ENCODE data around the gene SCYGR8. TPM values are rescaled to one million over a fixed set of nuclear protein-coding genes. Genes with fewer than 3 reads are reported as not detected.
"Not testable (repeated sequence)": the region's sequence is repeated elsewhere in the genome, so short reads cannot be mapped to it uniquely, and the experiment has no call there.

Gene SCYGR8
- total RNA-seq, 4 donors from 2014 or later: not detected

DNA sequence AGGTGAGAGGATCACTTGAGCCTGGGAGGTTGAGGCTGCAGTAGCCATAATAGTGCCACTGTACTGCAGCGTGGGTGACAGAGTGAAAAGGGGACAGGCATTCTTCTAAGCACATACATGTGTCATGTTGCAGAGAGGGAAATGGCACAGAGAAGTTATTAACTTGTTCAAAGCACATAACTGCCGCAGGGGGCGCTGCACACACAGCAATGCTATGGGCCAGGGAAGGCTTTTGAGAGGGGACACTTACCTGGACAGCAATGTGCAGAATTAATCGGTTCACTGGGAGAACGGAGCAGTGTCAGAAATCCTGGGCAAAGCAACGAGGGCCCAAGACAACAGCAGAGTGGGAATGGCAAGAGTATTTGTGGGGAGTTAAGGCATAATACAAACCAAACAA is 2.4 kb downstream of the SCYGR8 start:
- DNase-seq: no peak
- in situ Hi-C loops (cut with MboI; ENCODE audit: low pct_ligation_motif_present in 1 of 4, low pct_unique_long_range_greater_than_20kb in 1 of 4, low sequenced_read_pairs in 3 of 4): no loop called here

DNA sequence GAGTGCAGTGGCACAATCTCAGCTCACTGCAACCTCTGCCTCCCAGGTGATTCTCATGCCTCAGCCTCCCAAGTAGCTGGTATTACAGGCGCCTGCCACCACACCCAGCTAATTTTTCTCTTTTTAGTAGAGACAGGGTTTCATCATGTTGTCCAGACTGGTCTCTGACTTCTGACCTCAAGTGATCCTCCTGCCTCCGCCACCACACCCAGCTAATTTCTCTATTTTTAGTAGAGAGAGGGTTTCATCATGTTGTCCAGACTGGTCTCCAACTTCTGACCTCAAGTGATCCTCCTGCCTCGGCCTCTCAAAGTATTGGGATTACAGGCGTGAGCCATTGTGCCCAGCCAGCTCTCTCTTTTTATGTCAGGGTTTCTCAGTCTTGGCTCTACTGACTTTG is 10.6 kb downstream of the SCYGR8 start:
- in situ Hi-C loops (cut with MboI; ENCODE audit: low pct_ligation_motif_present in 1 of 4, low pct_unique_long_range_greater_than_20kb in 1 of 4, low sequenced_read_pairs in 3 of 4): loop anchor here (10.0 to 25.0 kb wide), 5 partner anchors 91 to 619 kb away; partner anchors contain the start of gene SCYGR5 (in 2 of the 4)
- H3K27ac ChIP-seq; H3K27me3 ChIP-seq; DNase-seq; H3K36me3 ChIP-seq; H3K4me3 ChIP-seq; intact Hi-C loops (cut with DNase I; ENCODE audit: low total_unique reads); H3K9me3 ChIP-seq: not testable (repeated sequence)
- H3K4me1 ChIP-seq: peaks cover under 1 to 12% (median 5%) of the 10 kb centered on the region in 4 donors
- 62 to 72% methylated on average over 4 of the region's 4 CpGs for WGBS, 2 donors (ENCODE audit: low coverage in 1 of 2)

More for the DNA sequence above, 2.4 kb downstream of the SCYGR8 start:
- Histone ChIP-seq H3K27ac (no peak overlapping the region), H3K4me3 (no peak overlapping the region), H3K4me1 (no peaks in the 10 kb centered on the region), H3K9me3 (no peaks in the 10 kb centered on the region), H3K27me3 (no peaks in the 10 kb centered on the region), H3K36me3 (no peaks in the 10 kb centered on the region)
- WGBS, 2 donors (ENCODE audit: low coverage in 1 of 2): 76 to 85% methylated on average over 3 to 6 of the region's 6 CpGs
- TF ChIP-seq POLR2A (IDR thresholded peaks at IDR 0.05) (no peak), EP300 (IDR thresholded peaks at IDR 0.05; ENCODE audit: low read depth) (no peak), POLR2AphosphoS5 (IDR thresholded peaks at IDR 0.05) (no peak)
- TF ChIP-seq, protein P1, sequence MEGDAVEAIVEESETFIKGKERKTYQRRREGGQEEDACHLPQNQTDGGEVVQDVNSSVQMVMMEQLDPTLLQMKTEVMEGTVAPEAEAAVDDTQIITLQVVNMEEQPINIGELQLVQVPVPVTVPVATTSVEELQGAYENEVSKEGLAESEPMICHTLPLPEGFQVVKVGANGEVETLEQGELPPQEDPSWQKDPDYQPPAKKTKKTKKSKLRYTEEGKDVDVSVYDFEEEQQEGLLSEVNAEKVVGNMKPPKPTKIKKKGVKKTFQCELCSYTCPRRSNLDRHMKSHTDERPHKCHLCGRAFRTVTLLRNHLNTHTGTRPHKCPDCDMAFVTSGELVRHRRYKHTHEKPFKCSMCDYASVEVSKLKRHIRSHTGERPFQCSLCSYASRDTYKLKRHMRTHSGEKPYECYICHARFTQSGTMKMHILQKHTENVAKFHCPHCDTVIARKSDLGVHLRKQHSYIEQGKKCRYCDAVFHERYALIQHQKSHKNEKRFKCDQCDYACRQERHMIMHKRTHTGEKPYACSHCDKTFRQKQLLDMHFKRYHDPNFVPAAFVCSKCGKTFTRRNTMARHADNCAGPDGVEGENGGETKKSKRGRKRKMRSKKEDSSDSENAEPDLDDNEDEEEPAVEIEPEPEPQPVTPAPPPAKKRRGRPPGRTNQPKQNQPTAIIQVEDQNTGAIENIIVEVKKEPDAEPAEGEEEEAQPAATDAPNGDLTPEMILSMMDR (IDR thresholded peaks at IDR 0.05): no peak
- intact Hi-C loops (cut with DNase I; ENCODE audit: low total_unique reads): no loop called here

DNA sequence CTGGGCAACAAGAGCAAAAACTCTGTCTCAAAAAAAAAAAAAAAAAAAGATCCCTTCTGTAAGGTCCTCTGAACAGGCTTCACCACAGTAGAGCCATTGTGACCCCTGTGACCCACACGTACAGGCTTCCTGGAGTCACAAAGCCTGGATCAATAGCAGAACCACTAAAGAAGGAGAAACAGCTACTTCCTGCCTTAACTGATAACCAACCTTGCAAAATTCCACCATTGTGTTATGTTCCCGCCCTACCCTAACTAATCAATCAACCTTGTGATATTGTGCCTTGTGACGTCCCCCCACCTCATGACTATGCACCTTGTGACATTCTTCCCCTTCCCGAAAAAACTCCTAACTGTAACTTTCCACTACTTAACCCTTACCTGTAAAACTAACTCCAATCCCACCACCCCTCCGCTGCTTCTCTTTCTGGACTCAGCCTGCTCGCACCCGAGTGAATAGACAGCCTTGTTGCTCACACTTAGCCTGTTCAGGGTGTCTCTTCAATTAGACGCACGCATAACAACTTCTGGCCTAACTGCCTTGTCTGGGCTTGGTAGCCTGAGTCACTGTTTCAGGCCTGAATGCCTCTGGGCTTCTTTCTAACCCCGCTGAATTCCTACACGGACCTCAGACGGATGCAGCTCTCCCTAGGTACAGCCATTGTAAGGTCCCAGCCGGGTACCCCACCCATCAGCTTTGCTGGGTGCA is 13.9 kb downstream of the SCYGR8 start:
- Histone ChIP-seq H3K4me3 (no peak overlapping the region), H3K4me1 (peaks cover 8 to 23% (median 16%) of the 10 kb centered on the region in 4 donors), H3K9me3 (no peaks in the 10 kb centered on the region), H3K27ac (no peak overlapping the region), H3K27me3 (no peaks in the 10 kb centered on the region), H3K36me3 (no peaks in the 10 kb centered on the region)
- WGBS, 2 donors (ENCODE audit: low coverage in 1 of 2): 74 to 78% methylated on average over 11 to 13 of the region's 13 CpGs
- TF ChIP-seq, protein P1 (IDR thresholded peaks at IDR 0.05): no peak
- TF ChIP-seq POLR2A (IDR thresholded peaks at IDR 0.05) (no peak), EP300 (IDR thresholded peaks at IDR 0.05; ENCODE audit: low read depth) (no peak), POLR2AphosphoS5 (IDR thresholded peaks at IDR 0.05) (no peak)
- no peak for DNase-seq
- in situ Hi-C loops (cut with MboI; ENCODE audit: low pct_ligation_motif_present in 1 of 4, low pct_unique_long_range_greater_than_20kb in 1 of 4, low sequenced_read_pairs in 3 of 4) (loop anchor here (5.0 to 25.0 kb wide), 9 partner anchors 95 to 622 kb away; partner anchors contain the start of gene SCYGR5 (in 3 of the 4)), intact Hi-C loops (cut with DNase I; ENCODE audit: low total_unique reads) (loop anchor here (10.0 kb wide), 2 partner anchors 275 to 355 kb away; no protein-coding TSS in a partner anchor)

DNA sequence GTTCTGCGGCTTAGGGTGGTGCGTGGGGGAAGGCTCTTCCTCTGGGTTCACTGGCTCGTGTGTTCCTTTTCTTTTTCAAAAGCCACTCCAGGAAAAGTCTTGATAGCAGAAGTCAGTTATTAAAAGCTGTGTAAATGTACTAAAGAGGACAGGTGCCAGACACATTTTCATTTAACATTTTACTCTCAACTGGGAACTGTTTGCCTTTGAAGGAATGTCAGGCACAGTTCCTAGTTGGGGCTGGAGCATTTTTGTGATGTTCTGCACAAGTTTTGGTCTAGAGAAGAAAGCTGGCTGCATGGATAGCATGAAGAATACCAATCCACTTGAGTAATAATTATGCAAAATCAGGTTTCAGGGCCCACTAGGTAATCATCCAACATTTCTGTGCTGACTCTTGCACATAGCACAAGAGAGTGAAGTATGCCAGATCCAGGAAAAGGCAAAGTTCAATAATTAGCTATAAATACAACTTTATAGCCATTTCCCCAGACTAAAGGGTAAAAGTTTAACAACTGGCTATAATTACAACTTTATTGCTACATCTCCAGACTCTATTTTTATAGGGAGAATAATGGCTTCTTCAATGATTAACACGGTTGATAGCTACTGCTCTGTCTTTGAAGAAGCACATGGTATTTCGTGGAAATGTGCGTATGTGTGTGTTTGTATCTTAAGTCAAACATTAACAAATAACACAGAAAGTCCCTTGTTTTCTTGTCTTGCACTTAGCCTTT is 16.2 kb downstream of the SCYGR8 start:
- Histone ChIP-seq H3K4me1 (peaks cover 8 to 30% (median 21%) of the 10 kb centered on the region in 4 donors), H3K36me3 (no peaks in the 10 kb centered on the region), H3K27me3 (no peaks in the 10 kb centered on the region), H3K27ac (peak overlapping the region; percentile 74 to 79 (median 77)), H3K4me3 (no peak overlapping the region), H3K9me3 (no peaks in the 10 kb centered on the region)
- in situ Hi-C loops (cut with MboI; ENCODE audit: low pct_ligation_motif_present in 1 of 4, low pct_unique_long_range_greater_than_20kb in 1 of 4, low sequenced_read_pairs in 3 of 4): loop anchor here (5.0 to 25.0 kb wide), 9 partner anchors 97 to 625 kb away; partner anchors contain the start of gene SCYGR5 (in 2 of the 4)
- TF ChIP-seq, protein P1 (IDR thresholded peaks at IDR 0.05): no peak
- TF ChIP-seq POLR2AphosphoS5 (IDR thresholded peaks at IDR 0.05): peak in 1 of 3 donors; percentile 31
- intact Hi-C loops (cut with DNase I; ENCODE audit: low total_unique reads): loop anchor here (10.0 kb wide), 2 partner anchors 277 to 357 kb away; no protein-coding TSS in a partner anchor
- WGBS, 2 donors (ENCODE audit: low coverage in 1 of 2): 33 to 45% methylated on average over 3 to 6 of the region's 6 CpGs
- DNase-seq: no peak
